Measurements from ENCODE around the gene FBRSL1.

FBRSL1 gene

GRCh38 chr12:132550830-132551640 lies 61.1 kb downstream of the FBRSL1 start:
- H3K36me3 ChIP-seq (ENCODE audit: control insufficient read depth, insufficient read depth, low read length): no peaks in the 10 kb centered on the region; the same call in 1 of the 2 replicates
- no peak overlapping the region for H3K4me3 ChIP-seq (replicated peaks; ENCODE audit: low read depth, low read length)
- no peaks in the 10 kb centered on the region for H3K27me3 ChIP-seq (replicated peaks; ENCODE audit: control insufficient read depth, insufficient read depth, low read length)
- DNase-seq (ENCODE audit: extremely low read depth, insufficient read length): no peak
- TF ChIP-seq CTCF (IDR thresholded peaks at IDR 0.05; ENCODE audit: insufficient read depth, low read length, poor library complexity, severe bottlenecking): no peak

GRCh38 chr12:132551641-132552031 lies 61.7 kb downstream of the FBRSL1 start:
- TF ChIP-seq CTCF (IDR thresholded peaks at IDR 0.05; ENCODE audit: insufficient read depth, low read length, poor library complexity, severe bottlenecking): no peak
- no peaks in the 10 kb centered on the region; the same call in 1 of the 2 replicates for H3K36me3 ChIP-seq (ENCODE audit: control insufficient read depth, insufficient read depth, low read length)
- H3K4me3 ChIP-seq (replicated peaks; ENCODE audit: low read depth, low read length): no peak overlapping the region
- no peaks in the 10 kb centered on the region for H3K27me3 ChIP-seq (replicated peaks; ENCODE audit: control insufficient read depth, insufficient read depth, low read length)
- no peak for DNase-seq (ENCODE audit: extremely low read depth, insufficient read length)

GRCh38 chr12:132554845-132555630 lies 65.1 kb downstream of the FBRSL1 start:
- Histone ChIP-seq H3K36me3 (ENCODE audit: control insufficient read depth, insufficient read depth, low read length) (no peaks in the 10 kb centered on the region), H3K27me3 (replicated peaks; ENCODE audit: control insufficient read depth, insufficient read depth, low read length) (no peaks in the 10 kb centered on the region; the same call in 1 of the 2 replicates), H3K4me3 (replicated peaks; ENCODE audit: low read depth, low read length) (no peak overlapping the region)
- peak; percentile 23 for TF ChIP-seq CTCF (IDR thresholded peaks at IDR 0.05; ENCODE audit: insufficient read depth, low read length, poor library complexity, severe bottlenecking)
- peak; percentile 38 for DNase-seq (ENCODE audit: extremely low read depth, insufficient read length)

- DNase-seq (ENCODE audit: extremely low read depth, insufficient read length): no peak
- no peak overlapping the region for H3K4me3 ChIP-seq (replicated peaks; ENCODE audit: low read depth, low read length)
- TF ChIP-seq CTCF (IDR thresholded peaks at IDR 0.05; ENCODE audit: insufficient read depth, low read length, poor library complexity, severe bottlenecking): no peak
- no peaks in the 10 kb centered on the region for H3K36me3 ChIP-seq (ENCODE audit: control insufficient read depth, insufficient read depth, low read length)
- H3K27me3 ChIP-seq (replicated peaks; ENCODE audit: control insufficient read depth, insufficient read depth, low read length): no peaks in the 10 kb centered on the region; the same call in 1 of the 2 replicates
Measured at GRCh38 chr12:132555686-132556085, 65.7 kb downstream of the FBRSL1 start.

- Histone ChIP-seq H3K36me3 (ENCODE audit: control insufficient read depth, insufficient read depth, low read length) (no peaks in the 10 kb centered on the region), H3K27me3 (replicated peaks; ENCODE audit: control insufficient read depth, insufficient read depth, low read length) (no peaks in the 10 kb centered on the region; the same call in 1 of the 2 replicates), H3K4me3 (replicated peaks; ENCODE audit: low read depth, low read length) (no peak overlapping the region)
- DNase-seq (ENCODE audit: extremely low read depth, insufficient read length): no peak
- TF ChIP-seq CTCF (IDR thresholded peaks at IDR 0.05; ENCODE audit: insufficient read depth, low read length, poor library complexity, severe bottlenecking): no peak
Measured at GRCh38 chr12:132556216-132556615, 66.3 kb downstream of the FBRSL1 start.
